Breast epithelium (tissue), 4 donors: ENCODE measurements around the gene PPP2R2D. TPM values are rescaled to one million over a fixed set of nuclear protein-coding genes. Genes with fewer than 3 reads are reported as not detected.
A peak's percentile ranks its signal among the peaks of the same experiment; 100 is the strongest.

Experiments
- DNase-seq, 2 donors: peaks; one replicate each; pipeline ENCODE4 v3.0.0-alpha.2; 2019; ENCODE audit warnings: low spot score in 2 of 2
- H3K27ac ChIP-seq, 2 donors: fragments of 200-600 bp; sonication (generic) in 1 of 2; one replicate each; pipeline ENCODE4 v1.5.1; 2016 to 2019; ENCODE audit warnings: mild to moderate bottlenecking in 1 of 2
- H3K27me3 ChIP-seq, 2 donors: fragments of 200-600 bp; sonication (generic) in 1 of 2; one replicate each; pipeline versions ENCODE4 v1.5.1 to v1.6.0; 2017 to 2019; ENCODE audit warnings: control low read depth in 1 of 2, mild to moderate bottlenecking in 1 of 2
- H3K36me3 ChIP-seq: fragments of 200-600 bp; one replicate; pipeline ENCODE4 v1.5.1; 2019
- H3K4me1 ChIP-seq, 2 donors: fragments of 200-600 bp; sonication (generic); one replicate each; pipeline ENCODE4 v1.5.1; 2016 to 2019; ENCODE audit warnings: control low read depth in 1 of 2
- H3K4me3 ChIP-seq, 3 donors: fragments of 200-600 bp; sonication (generic); 1 replicate in 2 of 3; 2 replicates in 1 of 3; pipeline ENCODE4 v1.5.1; 2016 to 2019; ENCODE audit warnings: mild to moderate bottlenecking in 3 of 3, moderate library complexity in 2 of 3
- H3K9me3 ChIP-seq, 2 donors: fragments of 200-600 bp; sonication (generic) in 1 of 2; one replicate each; pipeline ENCODE4 v1.5.1; 2016 to 2019; ENCODE audit warnings: control low read depth in 1 of 2
- POLR2A ChIP-seq: fragments of 450-650 bp; IDR thresholded peaks from one replicate; pipeline ENCODE4 v1.6.1; 2016; ENCODE audit warnings: antibody characterized with exemption, mild to moderate bottlenecking, moderate library complexity
- POLR2AphosphoS5 ChIP-seq, 3 donors: sonication (generic); formaldehyde crosslinking; IDR thresholded peaks; one replicate each; pipeline ENCODE4 v1.6.1; 2017; ENCODE audit warnings: antibody characterized with exemption in 3 of 3
- intact Hi-C: fragments of 100-400 bp; cut with DNase I; formaldehyde crosslinking; loops from one replicate; pipeline ENCODE4 v1.15.1; 2023; ENCODE audit warnings: low total_unique reads
- total RNA-seq, 3 donors: library from RNA; depleted of rRNA; stranded (reverse); fragments of >200 nt; gene quantifications; one replicate each; pipeline ENCODE4 v1.1.0, GENCODE V29; 2016
- TF ChIP-seq, protein P1 (sequence below), 3 donors: fragments of 450-650 bp; IDR thresholded peaks; one replicate each; pipeline ENCODE4 v1.5.1; 2016 to 2017; ENCODE audit warnings: antibody characterized with exemption in 3 of 3, mild to moderate bottlenecking in 3 of 3, moderate library complexity in 3 of 3

PPP2R2D gene
- total RNA-seq, 3 donors from 2014 or later = 33.0 to 51.8 (median 44.1) TPM

DNA sequence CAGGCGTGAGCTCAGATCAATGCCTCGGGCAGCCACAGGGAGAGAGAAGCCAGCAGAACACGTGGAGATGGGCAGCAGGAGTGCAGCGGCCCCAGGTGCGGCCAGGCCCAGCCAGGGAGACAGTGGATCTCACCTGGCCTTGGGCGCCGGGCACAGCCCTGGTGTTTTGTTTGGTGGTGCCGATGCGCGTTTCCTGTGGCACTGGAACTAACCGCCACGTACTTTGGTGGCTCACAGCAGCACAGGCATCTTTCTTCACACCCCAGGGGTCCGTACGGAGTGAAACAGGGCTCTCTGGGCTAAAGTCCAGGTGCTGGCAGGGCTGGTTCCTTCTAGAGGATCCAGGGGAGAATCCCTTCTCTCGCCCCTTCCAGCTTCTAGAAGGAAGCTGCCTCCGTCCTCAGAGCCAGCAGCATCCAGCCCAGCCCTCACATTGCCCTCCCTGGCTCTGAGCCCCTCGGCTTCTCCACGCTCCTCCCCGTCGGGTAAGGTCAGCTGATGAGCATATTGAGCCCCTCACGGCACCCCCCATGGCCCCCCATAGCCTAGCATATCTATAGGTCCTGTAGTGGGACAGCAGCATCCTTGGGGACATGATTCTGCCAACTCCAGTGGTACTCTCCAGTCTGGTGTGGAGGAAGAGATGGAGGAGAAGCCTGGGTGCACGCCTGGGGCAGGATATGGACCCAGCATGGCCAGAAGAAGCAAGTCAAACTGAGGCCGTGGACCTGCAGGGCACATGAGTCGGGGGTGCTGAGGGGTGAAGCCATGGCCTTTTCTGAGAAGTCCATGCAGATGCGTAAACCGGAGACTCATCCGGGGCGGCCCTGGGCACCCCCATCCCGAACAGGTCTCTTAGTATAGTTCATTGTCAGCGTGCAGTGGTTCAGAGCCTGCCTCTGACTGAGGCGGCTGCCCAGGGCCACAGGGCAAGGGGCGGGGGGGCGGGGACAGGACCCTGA lies 43.4 kb upstream of the PPP2R2D start:
- TF ChIP-seq, protein P1, sequence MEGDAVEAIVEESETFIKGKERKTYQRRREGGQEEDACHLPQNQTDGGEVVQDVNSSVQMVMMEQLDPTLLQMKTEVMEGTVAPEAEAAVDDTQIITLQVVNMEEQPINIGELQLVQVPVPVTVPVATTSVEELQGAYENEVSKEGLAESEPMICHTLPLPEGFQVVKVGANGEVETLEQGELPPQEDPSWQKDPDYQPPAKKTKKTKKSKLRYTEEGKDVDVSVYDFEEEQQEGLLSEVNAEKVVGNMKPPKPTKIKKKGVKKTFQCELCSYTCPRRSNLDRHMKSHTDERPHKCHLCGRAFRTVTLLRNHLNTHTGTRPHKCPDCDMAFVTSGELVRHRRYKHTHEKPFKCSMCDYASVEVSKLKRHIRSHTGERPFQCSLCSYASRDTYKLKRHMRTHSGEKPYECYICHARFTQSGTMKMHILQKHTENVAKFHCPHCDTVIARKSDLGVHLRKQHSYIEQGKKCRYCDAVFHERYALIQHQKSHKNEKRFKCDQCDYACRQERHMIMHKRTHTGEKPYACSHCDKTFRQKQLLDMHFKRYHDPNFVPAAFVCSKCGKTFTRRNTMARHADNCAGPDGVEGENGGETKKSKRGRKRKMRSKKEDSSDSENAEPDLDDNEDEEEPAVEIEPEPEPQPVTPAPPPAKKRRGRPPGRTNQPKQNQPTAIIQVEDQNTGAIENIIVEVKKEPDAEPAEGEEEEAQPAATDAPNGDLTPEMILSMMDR (IDR thresholded peaks at IDR 0.05) = no peak
- no peak for TF ChIP-seq POLR2AphosphoS5 (IDR thresholded peaks at IDR 0.05)
- no peak for TF ChIP-seq POLR2A
- Histone ChIP-seq H3K4me3 (no peak overlapping the region), H3K9me3 (no peaks in the 10 kb centered on the region), H3K27ac (no peak overlapping the region), H3K4me1 (no peaks in the 10 kb centered on the region), H3K36me3 (no peaks in the 10 kb centered on the region), H3K27me3 (peaks cover 0 to 50% of the 10 kb centered on the region in 2 donors)
- intact Hi-C loops = no loop called here
- DNase-seq = peak in 1 of 2 donors; percentile 45

DNA sequence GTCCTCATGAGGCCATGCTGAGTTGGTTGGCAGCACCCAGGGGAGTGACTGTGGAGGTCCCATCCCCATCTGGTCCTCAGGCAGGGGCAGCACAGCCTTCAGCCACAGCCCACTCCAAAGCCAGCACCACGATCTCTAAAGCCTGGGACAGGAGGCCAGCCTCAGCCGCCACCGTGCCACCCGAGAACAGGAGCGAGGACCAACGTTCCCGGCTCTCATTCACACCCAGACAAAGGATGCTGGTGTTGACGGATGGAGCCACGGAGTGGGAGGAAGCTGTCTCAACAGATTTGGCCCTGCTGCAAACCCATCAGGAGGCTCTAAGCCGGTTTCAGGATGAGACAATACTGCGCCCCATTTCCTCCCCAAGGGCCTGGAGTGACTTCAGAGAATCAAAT lies 42.7 kb upstream of the PPP2R2D start:
- intact Hi-C loops = no loop called here
- Histone ChIP-seq H3K36me3 (no peaks in the 10 kb centered on the region), H3K27me3 (peaks cover 0 to 48% of the 10 kb centered on the region in 2 donors), H3K9me3 (no peaks in the 10 kb centered on the region), H3K27ac (no peak overlapping the region), H3K4me3 (no peak overlapping the region), H3K4me1 (no peaks in the 10 kb centered on the region)
- DNase-seq = peak in 1 of 2 donors; percentile 42
- TF ChIP-seq POLR2A (no peak), POLR2AphosphoS5 (IDR thresholded peaks at IDR 0.05) (no peak)
- TF ChIP-seq, protein P1 (IDR thresholded peaks at IDR 0.05) = no peak

DNA sequence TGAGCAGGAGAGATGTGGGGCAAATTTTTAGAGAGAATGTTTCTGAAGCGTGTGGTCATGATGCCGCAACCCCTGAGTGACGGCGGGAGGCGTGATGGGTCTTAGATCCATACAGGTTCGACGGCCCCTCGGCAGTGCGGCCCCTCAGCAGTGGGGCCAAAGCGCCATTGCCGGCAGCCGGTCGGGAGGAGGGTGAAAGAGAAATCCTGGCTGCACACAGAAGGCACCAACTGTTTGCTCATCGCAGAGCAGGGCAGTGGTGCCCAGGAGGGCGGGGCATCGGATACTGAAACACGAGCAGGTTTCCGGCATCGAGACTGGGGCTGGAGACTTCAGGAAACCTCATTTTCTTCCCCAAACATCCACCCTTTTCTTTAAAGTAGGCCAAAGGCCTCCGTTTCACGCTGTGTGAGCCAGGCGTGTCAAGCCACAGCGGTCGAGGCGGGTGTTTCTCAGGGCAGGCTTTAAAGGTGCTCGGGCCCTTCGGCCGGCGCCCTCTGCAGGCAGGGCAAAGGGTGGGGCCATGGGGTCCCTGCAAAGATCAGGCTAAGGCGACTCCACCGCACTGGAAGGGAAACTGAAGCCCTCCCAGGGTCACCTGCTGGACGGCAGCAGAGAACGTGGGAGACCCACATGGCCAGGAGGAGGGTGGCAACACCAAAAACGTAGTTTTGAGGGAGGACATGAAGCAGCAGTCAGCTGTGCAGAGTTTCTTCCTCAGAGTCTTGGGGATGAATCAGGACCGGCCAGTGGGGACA lies 42.0 kb upstream of the PPP2R2D start:
- H3K4me1 ChIP-seq = no peaks in the 10 kb centered on the region
- peaks cover 0 to 47% of the 10 kb centered on the region in 2 donors for H3K27me3 ChIP-seq
- H3K36me3 ChIP-seq = no peaks in the 10 kb centered on the region
- H3K4me3 ChIP-seq = no peak overlapping the region
- intact Hi-C loops = no loop called here
- peak in 1 of 2 donors; percentile 41 for DNase-seq
- H3K27ac ChIP-seq = no peak overlapping the region
- TF ChIP-seq, protein P1 (IDR thresholded peaks at IDR 0.05) = no peak
- no peak for TF ChIP-seq POLR2AphosphoS5 (IDR thresholded peaks at IDR 0.05)
- no peak for TF ChIP-seq POLR2A
- no peaks in the 10 kb centered on the region for H3K9me3 ChIP-seq

DNA sequence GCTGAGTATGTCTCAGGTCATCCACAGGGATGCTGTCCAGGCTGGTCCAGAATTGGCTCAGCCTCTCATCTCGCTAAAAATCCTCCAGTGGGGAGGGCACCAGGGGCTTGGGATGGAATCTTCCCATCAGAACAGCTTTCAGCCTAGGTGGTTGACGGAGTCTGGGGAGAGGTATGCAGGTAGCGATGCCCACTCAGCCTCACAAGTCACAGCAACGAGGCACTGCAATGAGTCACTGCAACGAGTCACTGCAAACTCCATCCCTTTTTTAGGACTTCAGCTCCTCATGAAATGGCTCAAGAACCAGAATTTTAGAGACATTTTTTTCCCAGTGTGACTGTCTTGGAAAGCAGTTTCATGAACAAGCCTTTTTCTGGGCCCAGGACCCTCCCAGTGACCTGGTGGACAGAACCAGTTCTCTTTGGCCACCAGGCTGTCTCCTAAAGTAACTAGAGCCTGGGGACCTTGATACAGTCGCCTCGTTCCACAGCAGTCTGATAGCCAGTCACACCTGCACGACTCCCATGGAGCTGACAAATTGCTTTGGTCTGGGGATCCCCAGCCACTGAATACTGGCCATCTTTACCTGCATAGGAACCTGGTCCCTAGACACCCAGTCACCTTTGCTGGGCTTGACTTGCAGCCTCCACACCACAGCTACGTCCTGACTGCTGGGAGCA lies 41.3 kb upstream of the PPP2R2D start:
- no peak for TF ChIP-seq POLR2A
- TF ChIP-seq POLR2AphosphoS5 (IDR thresholded peaks at IDR 0.05) = no peak
- TF ChIP-seq, protein P1 (IDR thresholded peaks at IDR 0.05) = no peak
- no peak overlapping the region for H3K4me3 ChIP-seq
- peaks cover 0 to 46% of the 10 kb centered on the region in 2 donors for H3K27me3 ChIP-seq
- H3K27ac ChIP-seq = no peak overlapping the region
- no peaks in the 10 kb centered on the region for H3K4me1 ChIP-seq
- peak in 1 of 2 donors; percentile 14 for DNase-seq
- no peaks in the 10 kb centered on the region for H3K9me3 ChIP-seq
- intact Hi-C loops = loop anchor here (2.0 kb wide), 1 partner anchor 15 kb away; no protein-coding TSS in a partner anchor
- no peaks in the 10 kb centered on the region for H3K36me3 ChIP-seq
